K562 (cell line): ENCODE results near the gene ABCG5. TPM values are rescaled to one million over a fixed set of nuclear protein-coding genes. Genes with fewer than 3 reads are reported as not detected.
A peak's percentile ranks its signal among the peaks of the same experiment; 100 is the strongest.

Source experiments
- BRCA1 ChIP-seq, 2 experiments: fragments of 450-650 bp in 1 of 2; sonication (generic) in 1 of 2; formaldehyde crosslinking in 1 of 2; IDR thresholded peaks; 2 replicates each; pipeline versions ENCODE4 v1.5.0 to v1.6.1; 2017 to 2020; ENCODE audit warnings: mild to moderate bottlenecking in 1 of 2, missing genetic modification reagents in 1 of 2
- FOXK1 ChIP-seq: sonication (generic); formaldehyde crosslinking; IDR thresholded peaks from 2 replicates; pipeline ENCODE4 v1.8.0; 2022; ENCODE audit warnings: missing genetic modification reagents, mild to moderate bottlenecking, borderline replicate concordance
- HMGN3 ChIP-seq: IDR thresholded peaks from 2 replicates; pipeline ENCODE4 v1.6.1; 2011; ENCODE audit warnings: borderline replicate concordance, low read depth, mild to moderate bottlenecking, mixed read lengths, low read length; ENCODE audit not compliant: insufficient read length; ENCODE audit errors: extremely low read depth
- MCM2 ChIP-seq: fragments of 450-650 bp; IDR thresholded peaks from 2 replicates; pipeline ENCODE4 v1.6.1; 2017; ENCODE audit warnings: low read depth, mild to moderate bottlenecking
- PHB ChIP-seq: fragments of 250-450 bp; sonication (Bioruptor Pico); IDR thresholded peaks from 2 replicates; pipeline ENCODE4 v1.5.0; 2021
- POLR3G ChIP-seq: IDR thresholded peaks from 2 replicates; pipeline ENCODE4 v1.6.1; 2011; ENCODE audit not compliant: insufficient read length, insufficient replicate concordance; ENCODE audit errors: extremely low read depth
- STAG1 ChIP-seq: sonication (generic); formaldehyde crosslinking; IDR thresholded peaks from 2 replicates; pipeline ENCODE4 v1.5.0; 2020; ENCODE audit warnings: missing genetic modification reagents, borderline replicate concordance
- TBP ChIP-seq: optimal IDR thresholded peaks from 2 replicates; pipeline ENCODE3; 2011; ENCODE audit warnings: low read depth, low read length, improper control_type of control experiment
- ZNF134 ChIP-seq: fragments of 250-450 bp; sonication (Bioruptor Pico); conservative IDR thresholded peaks from 2 replicates; pipeline ENCODE4 v1.4.0; 2020
- polyA plus RNA-seq, 8 experiments: library from polyadenylated mRNA; depleted of rRNA in 4 of 8; stranded (reverse) in 5 of 8; unstranded in 3 of 8; fragments of >200 nt; fragmentation: Nextera tagmentation in 2 of 8; fragmentation: Illumina TruSeq in 1 of 8; extraction: Ambion mirVana in 2 of 8; extraction: Trizol in 1 of 8; gene quantifications; 2 replicates each; pipeline versions ENCODE4 v1.2.1 to v1.2.3, GENCODE V29; 2011 to 2014; ENCODE audit warnings: inconsistent platforms in 1 of 8, missing spikeins in 1 of 8
- total RNA-seq, 7 experiments: library from RNA; depleted of rRNA in 6 of 7; stranded (reverse); fragments of >200 nt in 6 of 7; fragmentation: Illumina TruSeq in 2 of 7; extraction: Trizol in 2 of 7; gene quantifications; 2 replicates each; pipeline versions ENCODE4 v1.2.1 to v1.2.3, GENCODE V29; 2011 to 2021; ENCODE audit warnings: low replicate concordance in 1 of 7
- TF ChIP-seq, protein P1 (sequence below): fragments of 450-650 bp; IDR thresholded peaks from 2 replicates; pipeline ENCODE4 v1.6.1; 2017; ENCODE audit warnings: antibody characterized with exemption
- TF ChIP-seq, protein P2 (sequence below): fragments of 250-450 bp; sonication (Bioruptor Pico); IDR thresholded peaks from 2 replicates; pipeline ENCODE4 v1.4.0; 2020
- TF ChIP-seq, protein P3 (sequence below): sonication (generic); formaldehyde crosslinking; IDR thresholded peaks from 2 replicates; pipeline ENCODE4 v1.8.0; 2022; ENCODE audit warnings: mild to moderate bottlenecking, missing genetic modification reagents

The ABCG5 gene
- total and polyA plus RNA-seq, 9 of the 15 experiments (the other 6 are each of a cell fraction or from before 2014, with no cell fraction given) = 0.01 TPM; not detected in 7

DNA sequence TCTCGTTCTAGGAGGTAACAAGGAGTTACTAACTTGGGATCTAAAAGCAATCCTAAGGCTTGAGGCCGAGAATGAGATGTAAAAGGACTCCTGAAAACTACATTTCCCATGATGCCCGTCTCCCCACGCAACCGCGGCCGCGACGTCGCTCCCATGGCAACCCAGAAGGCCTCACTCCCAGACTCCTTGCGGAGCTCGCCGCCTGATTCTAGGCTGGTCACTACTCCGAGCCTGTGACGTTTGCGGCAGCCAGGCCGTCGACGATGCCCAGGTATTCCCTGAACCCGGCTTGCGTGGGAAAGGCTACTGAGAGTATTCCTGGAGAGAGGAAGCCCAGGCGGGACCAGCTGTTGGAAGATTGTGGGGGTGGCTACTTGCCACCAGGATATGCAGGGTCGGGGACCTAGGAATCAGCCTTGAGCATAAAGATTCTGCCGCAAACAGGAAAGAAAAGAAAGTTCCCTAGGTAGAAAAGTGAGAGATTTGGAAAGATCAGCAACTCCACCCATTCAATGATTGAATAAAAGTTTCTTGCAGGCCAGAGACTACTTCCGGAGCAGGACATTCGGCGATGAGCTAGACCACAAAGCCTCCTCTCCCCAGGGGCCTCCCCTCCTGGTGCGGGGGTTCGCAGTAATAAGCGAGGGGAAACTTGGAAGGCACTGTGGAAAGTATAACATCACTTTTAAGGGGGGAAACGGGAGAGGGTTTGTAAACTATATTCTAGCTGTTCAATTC lies 64.6 kb downstream of the ABCG5 start, which contains the start of gene DYNC2LI1 (continued):
- TF ChIP-seq, protein P1, sequence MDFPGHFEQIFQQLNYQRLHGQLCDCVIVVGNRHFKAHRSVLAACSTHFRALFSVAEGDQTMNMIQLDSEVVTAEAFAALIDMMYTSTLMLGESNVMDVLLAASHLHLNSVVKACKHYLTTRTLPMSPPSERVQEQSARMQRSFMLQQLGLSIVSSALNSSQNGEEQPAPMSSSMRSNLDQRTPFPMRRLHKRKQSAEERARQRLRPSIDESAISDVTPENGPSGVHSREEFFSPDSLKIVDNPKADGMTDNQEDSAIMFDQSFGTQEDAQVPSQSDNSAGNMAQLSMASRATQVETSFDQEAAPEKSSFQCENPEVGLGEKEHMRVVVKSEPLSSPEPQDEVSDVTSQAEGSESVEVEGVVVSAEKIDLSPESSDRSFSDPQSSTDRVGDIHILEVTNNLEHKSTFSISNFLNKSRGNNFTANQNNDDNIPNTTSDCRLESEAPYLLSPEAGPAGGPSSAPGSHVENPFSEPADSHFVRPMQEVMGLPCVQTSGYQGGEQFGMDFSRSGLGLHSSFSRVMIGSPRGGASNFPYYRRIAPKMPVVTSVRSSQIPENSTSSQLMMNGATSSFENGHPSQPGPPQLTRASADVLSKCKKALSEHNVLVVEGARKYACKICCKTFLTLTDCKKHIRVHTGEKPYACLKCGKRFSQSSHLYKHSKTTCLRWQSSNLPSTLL = no peak
- TF ChIP-seq MCM2 (no peak), ZNF134 (CRISPR knock-in tag) (no peak), BRCA1 (IDR thresholded peaks at IDR 0.05) (no peak), BRCA1 (CRISPR knock-in tag; IDR thresholded peaks at IDR 0.05) (no peak), FOXK1 (no peak), POLR3G (no peak), PHB (CRISPR knock-in tag) (no peak), HMGN3 (no peak), STAG1 (CRISPR knock-in tag) (no peak), TBP (peak; percentile 30)
- TF ChIP-seq, protein P2, sequence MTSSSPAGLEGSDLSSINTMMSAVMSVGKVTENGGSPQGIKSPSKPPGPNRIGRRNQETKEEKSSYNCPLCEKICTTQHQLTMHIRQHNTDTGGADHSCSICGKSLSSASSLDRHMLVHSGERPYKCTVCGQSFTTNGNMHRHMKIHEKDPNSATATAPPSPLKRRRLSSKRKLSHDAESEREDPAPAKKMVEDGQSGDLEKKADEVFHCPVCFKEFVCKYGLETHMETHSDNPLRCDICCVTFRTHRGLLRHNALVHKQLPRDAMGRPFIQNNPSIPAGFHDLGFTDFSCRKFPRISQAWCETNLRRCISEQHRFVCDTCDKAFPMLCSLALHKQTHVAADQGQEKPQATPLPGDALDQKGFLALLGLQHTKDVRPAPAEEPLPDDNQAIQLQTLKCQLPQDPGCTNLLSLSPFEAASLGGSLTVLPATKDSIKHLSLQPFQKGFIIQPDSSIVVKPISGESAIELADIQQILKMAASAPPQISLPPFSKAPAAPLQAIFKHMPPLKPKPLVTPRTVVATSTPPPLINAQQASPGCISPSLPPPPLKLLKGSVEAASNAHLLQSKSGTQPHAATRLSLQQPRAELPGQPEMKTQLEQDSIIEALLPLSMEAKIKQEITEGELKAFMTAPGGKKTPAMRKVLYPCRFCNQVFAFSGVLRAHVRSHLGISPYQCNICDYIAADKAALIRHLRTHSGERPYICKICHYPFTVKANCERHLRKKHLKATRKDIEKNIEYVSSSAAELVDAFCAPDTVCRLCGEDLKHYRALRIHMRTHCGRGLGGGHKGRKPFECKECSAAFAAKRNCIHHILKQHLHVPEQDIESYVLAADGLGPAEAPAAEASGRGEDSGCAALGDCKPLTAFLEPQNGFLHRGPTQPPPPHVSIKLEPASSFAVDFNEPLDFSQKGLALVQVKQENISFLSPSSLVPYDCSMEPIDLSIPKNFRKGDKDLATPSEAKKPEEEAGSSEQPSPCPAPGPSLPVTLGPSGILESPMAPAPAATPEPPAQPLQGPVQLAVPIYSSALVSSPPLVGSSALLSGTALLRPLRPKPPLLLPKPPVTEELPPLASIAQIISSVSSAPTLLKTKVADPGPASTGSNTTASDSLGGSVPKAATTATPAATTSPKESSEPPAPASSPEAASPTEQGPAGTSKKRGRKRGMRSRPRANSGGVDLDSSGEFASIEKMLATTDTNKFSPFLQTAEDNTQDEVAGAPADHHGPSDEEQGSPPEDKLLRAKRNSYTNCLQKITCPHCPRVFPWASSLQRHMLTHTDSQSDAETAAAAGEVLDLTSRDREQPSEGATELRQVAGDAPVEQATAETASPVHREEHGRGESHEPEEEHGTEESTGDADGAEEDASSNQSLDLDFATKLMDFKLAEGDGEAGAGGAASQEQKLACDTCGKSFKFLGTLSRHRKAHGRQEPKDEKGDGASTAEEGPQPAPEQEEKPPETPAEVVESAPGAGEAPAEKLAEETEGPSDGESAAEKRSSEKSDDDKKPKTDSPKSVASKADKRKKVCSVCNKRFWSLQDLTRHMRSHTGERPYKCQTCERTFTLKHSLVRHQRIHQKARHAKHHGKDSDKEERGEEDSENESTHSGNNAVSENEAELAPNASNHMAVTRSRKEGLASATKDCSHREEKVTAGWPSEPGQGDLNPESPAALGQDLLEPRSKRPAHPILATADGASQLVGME = 0 out of 2 replicates have a peak, but pooled peaks have one; percentile 47
- TF ChIP-seq, protein P3, sequence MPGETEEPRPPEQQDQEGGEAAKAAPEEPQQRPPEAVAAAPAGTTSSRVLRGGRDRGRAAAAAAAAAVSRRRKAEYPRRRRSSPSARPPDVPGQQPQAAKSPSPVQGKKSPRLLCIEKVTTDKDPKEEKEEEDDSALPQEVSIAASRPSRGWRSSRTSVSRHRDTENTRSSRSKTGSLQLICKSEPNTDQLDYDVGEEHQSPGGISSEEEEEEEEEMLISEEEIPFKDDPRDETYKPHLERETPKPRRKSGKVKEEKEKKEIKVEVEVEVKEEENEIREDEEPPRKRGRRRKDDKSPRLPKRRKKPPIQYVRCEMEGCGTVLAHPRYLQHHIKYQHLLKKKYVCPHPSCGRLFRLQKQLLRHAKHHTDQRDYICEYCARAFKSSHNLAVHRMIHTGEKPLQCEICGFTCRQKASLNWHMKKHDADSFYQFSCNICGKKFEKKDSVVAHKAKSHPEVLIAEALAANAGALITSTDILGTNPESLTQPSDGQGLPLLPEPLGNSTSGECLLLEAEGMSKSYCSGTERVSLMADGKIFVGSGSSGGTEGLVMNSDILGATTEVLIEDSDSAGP (CRISPR knock-in tag) = 0 out of 2 replicates have a peak, but pooled peaks have one; percentile 16
